DMS 273 (cell line): ENCODE results near the gene PLIN1.
"Not testable (repeated sequence)": the region's sequence is repeated elsewhere in the genome, so short reads cannot be mapped to it uniquely, and the experiment has no call there.

Experiments used
- DNase-seq: peaks from one replicate; lab custom pipeline; 2025; ENCODE audit not compliant: unreplicated experiment; lab: John Stamatoyannopoulos, UW

PLIN1 gene, protein sequence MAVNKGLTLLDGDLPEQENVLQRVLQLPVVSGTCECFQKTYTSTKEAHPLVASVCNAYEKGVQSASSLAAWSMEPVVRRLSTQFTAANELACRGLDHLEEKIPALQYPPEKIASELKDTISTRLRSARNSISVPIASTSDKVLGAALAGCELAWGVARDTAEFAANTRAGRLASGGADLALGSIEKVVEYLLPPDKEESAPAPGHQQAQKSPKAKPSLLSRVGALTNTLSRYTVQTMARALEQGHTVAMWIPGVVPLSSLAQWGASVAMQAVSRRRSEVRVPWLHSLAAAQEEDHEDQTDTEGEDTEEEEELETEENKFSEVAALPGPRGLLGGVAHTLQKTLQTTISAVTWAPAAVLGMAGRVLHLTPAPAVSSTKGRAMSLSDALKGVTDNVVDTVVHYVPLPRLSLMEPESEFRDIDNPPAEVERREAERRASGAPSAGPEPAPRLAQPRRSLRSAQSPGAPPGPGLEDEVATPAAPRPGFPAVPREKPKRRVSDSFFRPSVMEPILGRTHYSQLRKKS

DNA sequence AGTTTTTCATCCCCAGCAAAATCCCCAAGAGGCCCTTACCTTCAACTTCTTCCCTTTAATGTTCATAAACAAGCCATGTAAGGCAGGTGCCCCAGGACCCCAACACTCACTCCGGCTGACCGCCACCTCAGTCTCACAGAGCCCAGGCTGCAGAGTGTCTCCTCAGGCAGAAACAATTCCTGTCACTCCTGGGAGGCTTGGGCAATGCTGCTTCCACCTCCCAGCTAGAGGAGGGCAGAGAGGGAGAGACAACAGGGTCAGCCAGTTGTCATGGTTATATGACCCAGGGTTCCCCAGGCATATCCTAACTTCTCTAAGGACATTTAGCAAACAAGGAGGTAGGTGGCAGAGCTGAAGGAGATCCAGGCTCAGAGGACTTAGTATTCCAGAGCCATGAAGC is at the start of gene PLIN1:
Gene PLIN1, minus strand, starts transcription at position 156 of the 400 bp plus-strand sequence. CDS start 1,878 bp downstream, outside the sequence.
- DNase-seq, result no peak

DNA sequence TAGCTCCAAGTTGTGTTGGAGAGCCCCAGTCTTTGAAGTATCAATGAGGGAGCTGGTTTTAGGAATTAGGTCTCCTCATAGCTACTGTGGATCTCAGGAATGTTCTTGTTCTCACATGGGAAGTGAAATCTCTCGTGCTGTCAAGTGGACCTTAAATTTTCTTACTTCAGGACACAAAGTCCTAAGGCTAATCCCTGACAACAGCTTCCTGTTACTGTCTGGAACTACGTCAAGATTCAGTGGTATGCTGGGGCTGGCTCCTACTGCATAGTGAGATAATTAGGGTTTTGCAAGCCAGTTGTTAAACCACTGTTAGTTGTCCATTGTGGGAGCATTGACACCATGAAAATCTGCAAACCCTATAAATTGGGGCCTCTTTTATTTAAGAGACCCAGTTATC is 49.1 kb upstream of the PLIN1 start:
- DNase-seq, result no peak

DNA sequence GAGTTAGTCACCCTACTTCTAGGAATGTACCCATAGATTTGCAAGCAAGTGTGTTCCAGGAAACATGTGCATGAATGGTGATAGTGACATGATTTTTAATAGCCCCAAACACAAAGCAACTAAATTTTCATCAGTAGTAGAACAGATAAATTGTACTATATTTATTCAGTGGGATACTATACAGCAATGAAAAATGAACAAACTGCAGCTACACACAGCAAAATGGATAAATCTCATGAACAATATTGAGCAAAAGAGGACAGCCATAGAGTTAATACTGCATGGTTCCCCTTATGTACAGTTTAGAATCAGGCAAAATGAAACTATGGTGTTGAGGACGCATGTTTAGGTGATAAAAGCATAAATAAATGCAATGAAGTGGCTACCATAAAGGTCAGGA is 45.9 kb upstream of the PLIN1 start:
- no peak for DNase-seq

DNA sequence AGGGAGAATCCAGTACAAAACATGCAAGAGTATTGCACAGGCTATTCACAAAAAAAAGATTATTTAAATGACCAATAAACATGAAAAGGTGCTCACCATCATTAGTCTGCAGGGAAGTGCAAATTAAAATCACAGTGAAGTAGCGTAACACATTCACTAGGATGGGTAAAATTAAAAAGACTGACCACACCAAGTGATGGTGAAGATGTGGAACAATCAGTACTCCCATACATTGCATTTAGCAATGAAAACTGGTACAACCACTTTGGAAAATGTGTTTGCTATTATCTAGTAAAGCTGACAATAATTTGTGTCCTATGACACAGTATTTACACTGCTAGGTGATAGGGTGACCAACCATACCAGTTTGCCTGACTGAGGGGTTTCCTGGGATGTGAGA is 45.5 kb upstream of the PLIN1 start:
- no peak for DNase-seq

DNA sequence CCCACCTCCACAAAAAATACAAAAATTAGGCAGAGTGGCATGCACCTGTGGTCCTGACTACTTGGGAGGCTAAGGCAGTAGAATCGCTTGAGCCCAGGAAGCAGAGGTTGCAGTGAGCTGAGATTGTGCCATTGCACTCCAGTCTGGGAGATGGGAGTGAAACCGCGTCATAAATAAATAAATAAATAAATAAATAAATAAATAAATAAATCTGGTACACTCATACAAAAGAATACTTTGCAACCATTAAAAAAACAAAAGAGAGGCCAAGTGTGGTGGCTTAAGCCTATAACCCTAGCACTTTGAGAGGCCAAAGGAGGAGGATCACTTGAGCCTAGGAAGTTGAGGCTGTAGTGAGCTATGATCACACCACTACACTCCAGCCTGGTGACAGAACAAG is 43.9 kb upstream of the PLIN1 start:
- DNase-seq, result no peak

DNA sequence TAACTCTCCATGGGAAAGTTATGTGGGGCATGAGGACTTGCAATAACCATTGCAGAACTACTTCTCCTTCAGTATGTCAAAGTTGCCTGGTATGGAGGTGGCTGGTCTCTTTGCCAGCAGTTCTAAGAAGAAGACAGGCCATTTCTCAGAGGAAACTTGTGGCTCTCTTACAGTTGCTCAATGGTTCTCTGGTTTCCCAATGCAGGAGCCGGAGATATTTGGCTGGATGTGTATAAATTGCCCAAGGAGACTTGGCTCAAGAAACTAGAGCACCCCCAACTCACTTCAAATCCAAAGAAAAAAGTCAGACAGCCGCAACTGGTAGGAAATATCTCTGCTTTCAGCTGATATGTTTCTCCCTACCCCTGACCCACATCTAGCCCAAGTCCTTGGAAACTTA is 35.6 kb upstream of the PLIN1 start:
- DNase-seq, result no peak

DNA sequence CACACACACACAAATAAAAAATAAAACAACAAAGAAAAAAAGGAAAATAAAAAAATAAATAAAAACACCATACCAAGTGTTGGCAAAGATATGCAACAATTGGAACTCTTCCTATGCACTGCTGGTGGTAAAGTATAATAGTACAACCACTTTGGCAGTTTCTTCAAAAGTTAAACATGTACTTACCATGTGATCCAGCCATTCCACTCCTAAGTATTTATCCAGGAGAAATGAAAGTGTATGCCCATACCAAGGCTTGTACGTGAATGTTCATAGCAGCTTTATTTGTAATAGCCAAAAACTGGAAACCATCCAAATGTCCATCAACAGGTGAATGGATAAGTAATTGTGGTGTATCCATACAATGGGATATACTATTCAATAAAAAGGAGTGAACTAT is 28.4 kb upstream of the PLIN1 start:
- no peak for DNase-seq

DNA sequence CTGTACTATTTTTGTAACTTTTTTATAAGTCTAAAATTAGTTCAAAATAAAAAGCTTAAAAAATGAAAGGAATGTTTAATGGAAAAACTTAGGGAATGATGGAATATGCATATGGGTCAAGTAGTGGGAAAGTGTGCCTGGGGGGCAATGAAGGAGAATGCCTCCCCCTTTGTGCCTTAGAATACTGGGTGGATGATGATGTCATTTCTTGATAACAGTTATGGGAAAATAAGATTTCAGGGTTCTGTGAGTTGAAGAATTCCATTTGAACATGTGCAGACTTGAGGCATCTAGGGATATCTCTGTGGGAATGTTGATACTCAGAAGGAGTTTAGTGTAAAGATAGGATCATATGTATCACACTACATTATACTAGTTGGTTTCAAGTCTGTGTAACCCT is 25.2 kb upstream of the PLIN1 start:
- DNase-seq, result no peak

DNA sequence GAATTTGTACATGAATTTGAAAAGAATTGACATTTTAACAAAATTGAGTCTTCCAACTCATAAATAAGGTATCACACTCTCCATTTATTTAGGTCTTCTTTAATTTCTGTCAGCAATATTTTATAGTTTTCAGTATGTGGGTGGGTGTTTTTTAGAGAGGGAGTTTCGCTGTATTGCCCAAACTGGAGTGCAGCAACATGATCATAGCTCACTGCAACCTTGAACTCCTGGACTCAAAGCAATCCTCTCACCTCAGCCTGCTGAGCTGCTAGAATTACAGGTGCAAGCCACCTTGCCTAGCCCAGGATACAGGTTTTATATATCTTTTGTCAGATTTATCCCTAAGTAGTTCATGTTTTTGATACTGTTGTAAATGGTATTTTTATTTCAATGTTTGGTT is 16.0 kb upstream of the PLIN1 start:
- DNase-seq, result no peak

DNA sequence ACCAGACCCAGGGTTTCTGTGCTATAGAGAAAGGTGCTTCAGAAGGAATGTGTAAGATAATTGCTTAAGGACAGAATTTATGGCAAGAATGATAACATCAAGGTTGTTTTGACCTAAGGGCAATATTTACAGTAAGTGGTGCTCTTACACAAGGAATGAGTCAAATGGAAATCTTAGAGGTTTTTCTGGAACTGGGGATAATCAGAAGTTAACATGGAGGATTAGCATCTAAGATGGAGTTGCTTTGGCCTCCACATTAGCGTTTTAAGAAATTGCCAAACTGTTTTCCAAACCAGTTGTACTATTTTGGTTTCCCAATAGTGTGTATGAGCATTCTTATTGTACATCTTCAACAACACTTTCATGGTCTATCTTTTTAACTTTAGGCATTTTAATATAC is 14.5 kb upstream of the PLIN1 start:
- DNase-seq, result no peak

DNA sequence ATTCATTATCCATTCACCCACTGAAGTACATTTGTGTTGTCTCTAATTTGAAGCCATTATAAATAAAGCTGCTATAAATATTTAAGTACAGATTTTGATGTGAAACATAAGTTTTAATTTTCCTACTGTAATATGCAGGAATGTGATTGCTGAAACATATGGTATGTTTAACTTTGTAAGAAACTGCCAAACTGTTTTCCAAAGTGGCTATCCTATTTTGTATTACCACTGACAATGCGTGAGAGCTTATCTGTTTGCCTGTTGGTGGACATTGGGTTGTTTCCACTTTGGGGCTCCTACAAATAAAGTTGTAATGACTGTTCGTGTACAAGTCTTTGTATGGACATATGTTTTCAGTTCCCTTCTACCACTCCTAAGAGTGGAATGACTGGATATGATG is 13.9 kb upstream of the PLIN1 start:
- DNase-seq, result no peak

DNA sequence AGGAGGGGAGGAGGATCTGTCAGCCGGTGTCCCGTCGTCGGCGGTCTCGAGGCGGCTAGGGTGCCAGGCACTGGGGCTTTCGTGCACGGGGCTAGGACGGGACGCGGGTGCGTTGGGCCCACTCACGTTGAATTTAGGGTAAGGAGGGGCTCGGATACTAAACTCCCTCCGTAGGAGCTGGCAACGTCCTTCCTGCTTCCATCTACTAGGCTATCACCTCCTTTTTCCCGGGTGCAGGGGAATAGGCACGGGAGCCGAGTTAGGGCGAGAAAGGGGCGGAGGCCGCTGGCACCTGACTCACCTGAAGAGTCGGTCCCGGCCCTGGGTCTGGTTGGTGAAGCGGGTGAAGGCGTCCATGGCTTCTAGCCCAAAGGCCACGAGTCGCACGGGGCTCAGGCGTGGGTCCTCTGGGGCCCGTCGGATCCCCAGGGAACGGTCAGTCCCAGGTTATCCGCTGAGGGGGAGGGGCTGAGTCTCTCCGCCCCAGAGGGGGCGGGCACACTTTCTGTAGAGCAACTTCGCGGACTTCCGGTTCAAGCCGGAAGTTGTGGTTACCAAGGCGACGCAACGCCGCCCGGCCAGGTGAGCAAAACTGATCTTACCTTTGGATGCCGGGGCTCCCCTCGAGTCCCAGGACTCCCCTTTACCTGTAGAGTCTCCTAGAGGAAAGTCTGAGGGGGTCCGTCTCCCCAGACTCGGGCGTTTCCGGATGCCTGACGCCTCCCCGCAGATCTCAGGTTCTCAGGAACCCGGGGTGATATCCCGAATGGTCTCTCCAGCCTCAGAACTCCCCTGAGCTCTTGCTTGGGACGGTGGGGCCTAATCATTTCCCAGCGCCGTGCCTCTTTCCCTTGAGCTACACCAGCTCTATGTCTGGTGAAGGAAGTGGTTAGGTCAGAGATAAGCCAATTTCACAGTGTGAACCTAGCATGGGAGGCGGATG is 11.4 kb upstream of the PLIN1 start, which contains the start of the genes PEX11A and WDR93:
Gene PEX11A, minus strand, starts transcription at position 479 of the 943 bp plus-strand sequence. Its CDS starts 122 bp downstream, at position 357.
Gene WDR93, plus strand, starts transcription at position 536 of the 943 bp plus-strand sequence. CDS start 10,936 bp downstream, outside the sequence.
- DNase-seq, result peak; percentile 78

DNA sequence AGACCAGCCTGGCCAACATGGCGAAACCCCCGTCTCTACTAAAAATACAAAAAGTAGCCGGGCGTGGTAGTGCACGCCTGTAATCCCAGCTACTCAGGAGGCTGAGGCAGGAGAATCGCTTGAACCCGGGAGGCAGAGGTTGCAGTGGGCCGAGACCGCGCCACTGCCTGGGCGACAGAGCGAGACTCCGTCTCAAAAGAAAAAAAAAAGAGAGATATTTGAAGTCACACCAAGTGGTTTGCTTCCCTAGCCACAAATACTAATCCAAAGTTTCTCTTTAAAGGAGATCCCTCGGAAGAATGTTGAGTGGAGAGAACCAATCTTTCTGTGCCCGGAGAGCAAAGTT is 10.7 kb upstream of the PLIN1 start:
- not testable (repeated sequence) for DNase-seq

DNA sequence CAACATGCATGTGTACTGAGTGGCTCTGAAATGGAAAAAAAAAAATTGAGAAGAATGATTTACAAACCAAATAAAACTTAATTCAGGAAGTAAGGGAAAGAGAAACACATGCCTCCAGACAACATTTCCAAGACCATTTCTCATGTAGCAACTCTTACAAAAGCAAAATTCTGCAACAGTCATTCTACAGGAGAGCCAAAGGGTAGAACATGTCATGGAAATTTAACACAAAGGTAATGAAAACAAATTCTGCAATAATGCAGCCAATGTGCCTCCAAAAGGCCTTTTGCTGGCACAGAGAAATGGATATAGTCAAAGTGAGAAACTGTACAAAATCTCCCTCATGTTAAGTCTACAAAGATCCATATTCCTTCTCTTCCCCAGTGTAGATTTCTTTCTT is 7.4 kb upstream of the PLIN1 start:
- no peak for DNase-seq

DNA sequence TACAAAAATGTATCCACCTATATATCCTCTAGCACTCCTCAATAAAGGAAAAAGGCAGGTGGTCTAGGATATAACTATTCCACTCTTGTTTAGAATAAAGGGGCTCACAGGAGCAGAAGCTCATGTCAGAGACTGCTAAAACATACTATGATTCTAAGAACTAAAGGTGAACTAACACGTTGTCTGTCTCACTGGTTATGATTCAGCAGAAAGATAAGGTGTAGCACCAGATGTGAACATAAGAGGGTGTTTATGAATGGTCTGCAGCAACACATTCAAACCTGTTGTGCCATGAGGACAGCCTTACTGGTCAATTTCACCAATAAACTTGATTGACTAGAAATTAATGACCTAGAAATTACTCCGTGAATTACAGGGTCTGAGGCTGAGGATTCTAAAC is 6.8 kb upstream of the PLIN1 start:
- no peak for DNase-seq

DNA sequence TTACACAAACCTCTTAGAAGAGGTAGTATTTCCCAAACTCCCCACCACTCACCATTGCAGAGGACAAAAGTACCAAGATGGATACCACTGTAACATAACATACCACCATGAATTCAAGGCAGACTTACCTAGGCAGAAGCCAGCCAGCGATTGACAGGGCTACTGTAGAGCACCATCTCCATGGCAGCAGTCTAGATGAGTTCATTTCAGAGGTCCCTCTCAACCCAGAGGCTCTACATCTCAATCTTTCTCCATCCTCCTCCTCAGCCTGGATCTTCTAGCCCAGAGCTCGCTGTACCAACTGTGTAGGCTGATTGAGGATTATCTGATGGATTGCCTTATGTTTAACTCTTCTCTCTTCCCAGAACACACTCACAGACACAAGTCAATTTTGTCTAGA is 2.0 kb upstream of the PLIN1 start:
- no peak for DNase-seq

DNA sequence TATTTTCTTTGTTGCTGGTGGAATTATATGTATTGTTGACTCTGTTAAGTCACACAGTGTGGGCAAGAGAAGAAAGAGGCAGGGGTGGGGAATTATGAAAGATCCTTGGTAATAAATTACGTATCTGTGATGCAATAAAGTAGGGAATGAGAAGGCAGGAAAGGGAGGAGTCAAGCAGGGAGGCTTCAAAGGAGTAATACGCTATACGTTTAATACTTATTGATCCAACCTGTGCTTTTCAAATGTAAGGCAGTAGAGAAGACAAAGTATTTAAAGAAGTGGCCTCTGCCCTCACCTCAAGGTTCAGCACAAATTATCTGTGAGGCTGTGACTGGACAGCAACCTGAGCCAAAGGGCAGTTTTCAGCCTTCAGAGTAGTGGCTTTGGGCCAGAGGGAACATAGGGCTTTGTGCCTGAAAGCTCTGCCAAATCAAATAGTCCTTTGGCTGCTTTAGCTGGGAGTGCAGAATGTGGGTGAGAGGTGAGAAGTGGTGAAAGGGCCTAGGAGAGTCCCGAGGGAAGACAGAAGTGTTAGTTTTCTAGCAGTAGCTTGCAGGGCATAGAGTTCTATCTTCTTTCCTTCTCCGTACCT is 1.2 kb upstream of the PLIN1 start:
- DNase-seq, result peak; percentile 23

DNA sequence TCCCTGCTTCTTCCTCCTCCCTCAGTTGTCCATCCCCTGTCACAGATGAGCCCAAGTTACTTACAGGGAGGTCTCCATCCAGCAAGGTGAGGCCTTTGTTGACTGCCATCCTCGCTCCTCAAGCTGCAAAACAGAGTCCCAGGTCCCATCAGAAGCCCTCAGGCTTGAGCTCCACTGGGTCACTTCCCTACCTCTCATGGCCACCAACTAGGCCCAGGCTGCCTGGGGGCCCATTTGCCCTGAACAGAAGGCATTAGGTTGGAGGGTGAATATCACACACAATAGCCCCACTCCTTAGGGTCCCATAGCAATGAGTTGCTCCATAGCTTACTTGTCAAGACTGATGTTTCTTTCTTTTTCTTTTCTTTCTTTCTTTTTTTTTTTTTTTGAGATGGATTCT is 1.8 kb downstream of the PLIN1 start:
- DNase-seq, result no peak

DNA sequence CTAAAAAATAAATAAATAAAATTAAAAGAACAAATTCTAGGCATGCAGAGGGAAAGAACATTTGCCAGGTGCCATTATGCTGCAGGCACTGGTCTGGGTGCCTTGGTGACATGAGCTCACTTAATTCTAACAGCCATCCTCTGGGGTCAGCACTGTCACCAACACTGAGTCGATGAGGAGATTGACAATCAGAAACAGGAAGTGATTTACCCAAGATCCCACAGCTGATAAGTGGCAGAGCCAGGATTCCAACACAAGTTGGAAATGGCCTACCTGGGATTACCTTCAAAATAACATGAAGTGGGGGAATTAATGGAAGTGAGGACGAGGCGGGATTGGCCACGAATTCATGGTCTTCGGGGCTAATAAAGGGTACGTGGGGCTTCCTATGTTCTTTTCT is 3.6 kb downstream of the PLIN1 start:
- no peak for DNase-seq

DNA sequence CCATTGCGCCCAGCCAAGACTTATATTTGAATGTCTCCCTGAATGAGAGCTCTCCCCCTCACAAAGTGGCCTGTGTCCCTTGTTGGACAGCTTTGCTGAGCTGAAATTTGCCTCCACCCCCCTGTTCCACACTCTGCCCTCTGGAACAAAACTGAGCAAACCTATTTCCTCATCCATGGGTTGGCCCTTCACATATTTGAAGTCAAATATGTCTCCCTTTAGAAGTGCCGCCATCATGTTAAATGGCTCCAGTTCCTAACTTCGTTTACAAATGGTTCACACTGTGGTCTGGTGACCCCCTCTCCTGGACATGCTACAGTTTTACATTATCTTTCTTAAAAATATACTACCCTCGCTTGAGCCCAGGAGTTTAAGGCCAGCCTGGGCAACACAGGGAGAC is 4.6 kb downstream of the PLIN1 start:
- no peak for DNase-seq

DNA sequence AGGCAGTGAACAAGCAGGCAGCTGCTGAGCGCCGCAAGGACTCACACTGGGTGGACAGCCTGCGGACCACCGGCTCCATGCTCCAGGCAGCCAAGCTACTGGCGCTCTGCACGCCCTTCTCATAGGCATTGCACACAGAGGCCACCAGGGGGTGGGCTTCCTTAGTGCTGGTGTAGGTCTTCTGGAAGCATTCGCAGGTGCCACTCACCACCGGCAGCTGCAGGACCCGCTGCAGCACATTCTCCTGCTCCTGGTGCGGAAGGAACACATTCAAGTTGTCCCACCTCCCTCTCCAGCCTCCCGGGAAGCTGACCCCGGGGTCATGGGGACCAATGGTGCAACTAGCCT is 6.0 kb downstream of the PLIN1 start:
- peak; percentile 44 for DNase-seq
